ENCODE results near the gene DOK3. TPM values are rescaled to one million over a fixed set of nuclear protein-coding genes. Genes with fewer than 3 reads are reported as not detected.

DOK3 gene
- polyA plus RNA-seq, 1 donor from 2014 or later = 5.5 TPM

GRCh38 chr5:177479774-177480173 is 29.9 kb downstream of the DOK3 start:
- H3K9me3 ChIP-seq (ENCODE audit: low read length) = no peaks in the 10 kb centered on the region
- H3K9ac ChIP-seq (ENCODE audit: low read length) = no peak overlapping the region
- H4K20me1 ChIP-seq (ENCODE audit: insufficient read depth) = no peaks in the 10 kb centered on the region
- TF ChIP-seq MXI1 (conservative IDR thresholded peaks at IDR 0.05; ENCODE audit: poor library complexity, severe bottlenecking) (no peak), SMC3 (conservative IDR thresholded peaks at IDR 0.05; ENCODE audit: poor library complexity) (no peak), CTCF (IDR thresholded peaks at IDR 0.05; ENCODE audit: poor library complexity, severe bottlenecking) (no peak), TAF1 (IDR thresholded peaks at IDR 0.05; ENCODE audit: low read depth) (no peak)
- H3K27ac ChIP-seq (ENCODE audit: low read length) = no peak overlapping the region
- H3K9me2 ChIP-seq (ENCODE audit: insufficient read depth, low read length) = no peaks in the 10 kb centered on the region
- no peaks in the 10 kb centered on the region for H3F3A ChIP-seq (ENCODE audit: insufficient read depth, low read length, poor library complexity, severe bottlenecking)
- no peaks in the 10 kb centered on the region for H3K27me3 ChIP-seq (ENCODE audit: insufficient read depth, low read depth, low read length)
- no peak overlapping the region for H3K4me2 ChIP-seq (ENCODE audit: low read length)
- H2AFZ ChIP-seq (ENCODE audit: low read depth, low read length) = no peak overlapping the region
- no peak overlapping the region for H3K4me3 ChIP-seq (ENCODE audit: low read length)
- no peaks in the 10 kb centered on the region for H3K79me2 ChIP-seq (replicated peaks; ENCODE audit: insufficient read depth, low read length)
- no peaks in the 10 kb centered on the region for H3K36me3 ChIP-seq (ENCODE audit: insufficient read depth, low read length)

- Histone ChIP-seq H3K4me2 (ENCODE audit: low read length) (no peak overlapping the region), H3K9me2 (ENCODE audit: insufficient read depth, low read length) (no peaks in the 10 kb centered on the region), H3K9ac (ENCODE audit: low read length) (no peak overlapping the region), H3K27ac (ENCODE audit: low read length) (no peak overlapping the region), H3K79me2 (replicated peaks; ENCODE audit: insufficient read depth, low read length) (no peaks in the 10 kb centered on the region), H4K20me1 (ENCODE audit: insufficient read depth) (no peaks in the 10 kb centered on the region), H3F3A (ENCODE audit: insufficient read depth, low read length, poor library complexity, severe bottlenecking) (no peaks in the 10 kb centered on the region), H3K9me3 (ENCODE audit: low read length) (no peaks in the 10 kb centered on the region), H2AFZ (ENCODE audit: low read depth, low read length) (no peak overlapping the region), H3K36me3 (ENCODE audit: insufficient read depth, low read length) (no peaks in the 10 kb centered on the region), H3K27me3 (ENCODE audit: insufficient read depth, low read depth, low read length) (no peaks in the 10 kb centered on the region), H3K4me3 (ENCODE audit: low read length) (no peak overlapping the region)
- TF ChIP-seq TAF1 (IDR thresholded peaks at IDR 0.05; ENCODE audit: low read depth) (no peak), REST (IDR thresholded peaks at IDR 0.05; ENCODE audit: borderline replicate concordance) (no peak), SMC3 (conservative IDR thresholded peaks at IDR 0.05; ENCODE audit: poor library complexity) (no peak), RAD21 (conservative IDR thresholded peaks at IDR 0.05) (no peak), EP300 (conservative IDR thresholded peaks at IDR 0.05; ENCODE audit: poor library complexity, severe bottlenecking) (no peak), MXI1 (conservative IDR thresholded peaks at IDR 0.05; ENCODE audit: poor library complexity, severe bottlenecking) (no peak), CTCF (IDR thresholded peaks at IDR 0.05; ENCODE audit: poor library complexity, severe bottlenecking) (no peak), EZH2 (IDR thresholded peaks at IDR 0.05; ENCODE audit: borderline replicate concordance, insufficient read depth, low read length, poor library complexity, severe bottlenecking) (no peak), POLR2AphosphoS5 (IDR thresholded peaks at IDR 0.05) (no peak)
These were observed 30.6 kb downstream of the DOK3 start for GRCh38 chr5:177478711-177479646.

All from neural cell (in vitro differentiated cells).